Eye (tissue), 1 donor: Measurements from ENCODE around the gene CAPN10.

Experiments
- DNase-seq: peaks from one replicate; pipeline ENCODE4 v3.0.0-alpha.2; 2015

Gene CAPN10

DNA sequence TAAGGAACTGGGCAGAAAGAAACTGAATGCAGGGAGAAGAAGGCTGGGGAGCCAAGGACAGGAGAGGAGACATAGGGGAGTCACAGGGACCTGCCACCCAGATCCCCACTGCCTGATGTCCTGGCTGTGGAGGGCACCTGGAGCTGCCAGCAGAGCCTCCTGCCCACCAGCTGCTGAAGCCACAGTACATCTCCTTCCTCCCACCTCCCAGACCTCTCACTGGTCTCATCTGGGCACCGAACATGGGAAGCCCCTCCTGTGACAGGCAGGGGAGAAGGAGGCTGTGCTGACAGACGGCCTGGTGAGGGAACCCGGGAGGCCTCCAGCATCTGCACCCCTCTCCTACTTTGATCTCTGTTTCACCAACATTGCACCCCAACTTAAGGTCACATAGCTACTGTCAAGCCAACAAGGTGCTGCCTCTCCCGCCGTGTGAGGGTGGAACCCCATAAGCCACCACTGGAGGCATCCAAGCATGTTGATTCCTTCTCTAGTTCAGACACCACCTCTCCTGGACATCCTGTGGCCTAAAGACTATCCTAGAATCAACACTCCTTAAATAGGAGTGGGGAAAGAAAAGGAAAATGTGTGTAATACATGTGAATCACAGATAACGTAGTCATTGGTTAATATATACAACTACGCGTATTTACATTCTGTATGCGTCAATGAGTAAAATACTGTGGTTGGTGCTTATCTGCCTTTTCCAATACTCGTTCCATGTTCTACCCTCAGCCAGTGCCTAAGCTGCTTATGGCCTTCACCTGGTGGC, 21.8 kb upstream of the CAPN10 start:
- DNase-seq, result no peak

DNA sequence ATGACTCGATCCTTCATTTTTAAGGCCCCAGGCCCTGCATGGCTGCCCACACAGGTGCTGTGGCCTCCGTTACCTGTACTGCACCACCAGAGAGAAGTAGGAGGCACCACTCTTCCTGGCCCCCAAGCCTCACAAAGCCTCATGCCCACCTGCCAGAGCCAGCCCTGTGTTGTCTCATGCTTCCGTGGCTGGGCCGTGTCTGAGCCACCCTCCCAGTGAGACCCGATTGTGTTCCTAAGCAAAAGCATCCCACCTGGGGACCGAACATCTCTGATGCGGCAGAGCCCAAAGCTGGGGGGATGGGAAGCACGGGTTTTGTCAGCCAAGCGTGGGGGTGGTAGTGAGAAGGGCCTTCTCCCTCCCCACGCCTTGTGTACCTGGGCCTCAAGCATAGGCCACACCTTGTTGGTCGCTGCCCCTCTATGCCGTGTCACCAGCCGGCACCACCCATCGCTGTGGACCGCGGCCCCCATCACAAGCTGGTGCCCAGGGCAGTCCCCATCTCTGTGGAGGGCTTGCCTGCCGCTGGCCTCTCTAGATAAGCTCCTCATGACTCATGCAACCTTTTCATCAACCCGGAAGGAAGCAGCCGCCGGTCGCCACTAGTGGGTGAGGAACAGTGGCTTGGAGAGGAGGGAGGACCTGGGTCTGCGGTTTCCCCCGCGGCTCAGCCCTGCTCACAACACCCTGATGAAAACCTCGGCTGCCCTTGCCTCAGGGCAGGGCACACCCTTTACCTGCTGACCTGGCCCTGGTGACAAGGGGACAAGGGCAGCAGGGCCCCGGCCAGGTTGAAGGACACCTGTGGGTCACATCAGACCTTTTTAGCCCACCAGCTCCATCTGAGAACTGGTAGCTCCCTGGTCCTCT, 21.0 kb upstream of the CAPN10 start:
- DNase-seq, result no peak

DNA sequence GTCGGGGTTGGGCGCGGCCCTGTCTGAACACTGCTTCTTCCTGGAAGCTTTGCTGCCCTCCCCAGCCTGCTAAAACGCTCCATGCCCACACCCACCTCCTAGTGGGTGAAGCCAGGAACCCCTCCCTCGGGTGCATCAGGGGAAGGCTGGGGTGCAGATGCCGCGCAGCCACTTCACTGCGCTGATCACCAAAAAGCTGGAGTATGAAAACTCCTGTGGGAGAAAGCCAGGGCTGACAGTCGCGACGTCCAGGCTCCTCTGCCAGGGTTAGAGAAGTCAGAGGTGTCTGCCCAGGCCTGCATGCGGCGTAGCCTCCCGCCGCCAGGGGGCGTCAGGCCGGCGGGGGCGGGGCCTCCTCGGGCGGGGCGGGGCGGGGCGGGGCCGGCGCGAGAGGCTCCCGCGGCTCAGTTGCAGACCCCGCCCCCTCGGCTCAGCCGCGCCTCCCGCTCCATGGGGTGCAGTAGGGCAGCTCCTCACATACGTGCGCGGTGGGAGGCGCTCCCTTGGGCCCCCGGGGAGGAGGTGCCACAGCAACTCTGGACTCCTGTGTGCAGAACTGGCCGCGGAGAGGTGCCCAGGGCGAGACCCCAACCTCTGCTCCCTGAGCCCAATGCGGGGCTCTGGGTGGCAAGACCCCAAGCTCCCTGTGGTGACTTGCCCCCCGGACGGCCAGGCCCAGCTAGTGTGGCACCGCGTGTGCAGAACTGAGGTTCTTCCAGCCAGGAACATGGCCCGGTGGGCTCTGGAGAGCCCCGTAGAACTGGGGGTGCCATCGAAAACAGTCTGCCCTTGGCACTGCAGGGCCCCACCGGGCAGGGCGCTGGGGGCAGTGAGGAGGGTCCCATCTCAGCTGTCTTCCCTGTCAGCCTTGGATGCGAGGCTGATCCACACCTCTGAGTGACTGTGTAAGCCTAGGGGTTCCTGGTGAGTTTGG, 20.1 kb upstream of the CAPN10 start:
- DNase-seq, result peak; percentile 87

DNA sequence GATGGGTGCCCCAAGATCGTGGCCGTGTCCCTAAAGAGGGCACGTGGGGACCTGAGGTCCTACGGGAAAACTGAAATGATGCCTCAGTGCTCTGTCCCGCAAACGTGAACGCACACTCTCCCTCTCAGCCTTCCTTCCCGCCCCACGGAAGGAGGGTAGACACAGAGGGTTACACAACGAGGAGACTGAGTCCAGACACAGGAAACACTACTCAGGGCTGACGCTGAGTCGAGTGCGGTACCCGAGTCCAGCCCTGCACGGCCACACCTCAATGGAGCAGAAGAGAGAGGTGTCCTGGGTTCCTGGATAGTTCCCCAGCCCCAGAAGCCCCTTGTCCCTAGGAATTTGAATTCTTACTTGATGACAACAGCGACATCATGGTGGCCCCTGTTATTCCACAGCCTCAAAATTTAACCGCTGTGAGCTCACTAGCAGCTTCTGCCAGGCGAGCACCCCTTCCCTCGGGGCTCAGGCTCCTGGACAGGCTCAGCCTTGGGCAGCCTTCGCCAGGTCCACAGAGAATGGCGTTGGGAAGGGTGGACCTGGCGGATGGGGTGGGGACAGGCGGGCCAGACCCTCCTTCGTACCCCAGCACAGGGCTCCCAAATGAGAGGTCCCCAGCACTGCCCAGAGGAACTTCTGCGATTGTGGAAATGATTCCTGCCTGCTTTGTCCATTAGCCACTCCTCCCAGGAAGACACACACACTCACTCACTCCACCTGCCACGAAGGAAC, 19.2 kb upstream of the CAPN10 start:
- no peak for DNase-seq

DNA sequence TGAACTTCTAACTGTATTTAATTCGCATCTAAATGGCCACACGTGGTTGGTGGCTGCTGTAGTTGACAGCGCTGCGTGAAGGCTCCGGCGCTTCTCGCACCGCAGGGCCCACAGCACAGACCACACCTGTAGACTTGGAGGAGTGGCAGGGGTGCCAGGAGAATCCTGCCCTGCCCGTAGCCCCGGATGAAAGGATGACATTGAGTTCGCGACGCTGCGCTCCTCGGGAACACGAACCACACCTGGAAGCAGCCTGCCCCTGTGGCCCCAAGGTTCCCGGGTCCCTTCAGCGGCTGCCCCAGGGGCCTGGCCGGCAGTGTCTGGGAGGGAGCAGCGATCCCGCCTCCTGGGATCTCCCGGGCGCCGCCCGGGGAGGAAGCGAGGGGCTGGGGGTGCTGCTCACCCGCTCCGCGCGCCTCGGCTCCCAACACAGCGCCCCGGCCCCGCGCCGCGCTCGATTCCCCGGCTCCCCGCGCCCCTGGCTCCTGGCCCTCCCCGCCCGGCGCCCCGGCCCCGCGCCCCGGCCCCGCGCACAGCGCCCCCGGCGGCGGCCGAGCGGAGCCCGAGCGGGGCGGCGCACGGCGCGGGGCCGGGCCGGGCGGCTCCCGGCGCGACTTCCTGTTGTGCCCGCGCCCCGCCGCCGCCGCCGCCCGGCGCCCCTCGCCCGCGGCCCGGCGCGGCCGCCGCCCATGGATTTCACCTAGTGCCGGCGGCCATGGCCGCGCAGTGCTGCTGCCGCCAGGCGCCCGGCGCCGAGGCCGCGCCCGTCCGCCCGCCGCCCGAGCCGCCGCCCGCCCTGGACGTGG, 18.5 kb upstream of the CAPN10 start, which contains the start of gene RNPEPL1:
Gene RNPEPL1, plus strand, starts transcription at position 613 of the 806 bp plus-strand sequence. Its CDS starts 103 bp downstream, at position 716.
- DNase-seq, result peak; percentile 65

DNA sequence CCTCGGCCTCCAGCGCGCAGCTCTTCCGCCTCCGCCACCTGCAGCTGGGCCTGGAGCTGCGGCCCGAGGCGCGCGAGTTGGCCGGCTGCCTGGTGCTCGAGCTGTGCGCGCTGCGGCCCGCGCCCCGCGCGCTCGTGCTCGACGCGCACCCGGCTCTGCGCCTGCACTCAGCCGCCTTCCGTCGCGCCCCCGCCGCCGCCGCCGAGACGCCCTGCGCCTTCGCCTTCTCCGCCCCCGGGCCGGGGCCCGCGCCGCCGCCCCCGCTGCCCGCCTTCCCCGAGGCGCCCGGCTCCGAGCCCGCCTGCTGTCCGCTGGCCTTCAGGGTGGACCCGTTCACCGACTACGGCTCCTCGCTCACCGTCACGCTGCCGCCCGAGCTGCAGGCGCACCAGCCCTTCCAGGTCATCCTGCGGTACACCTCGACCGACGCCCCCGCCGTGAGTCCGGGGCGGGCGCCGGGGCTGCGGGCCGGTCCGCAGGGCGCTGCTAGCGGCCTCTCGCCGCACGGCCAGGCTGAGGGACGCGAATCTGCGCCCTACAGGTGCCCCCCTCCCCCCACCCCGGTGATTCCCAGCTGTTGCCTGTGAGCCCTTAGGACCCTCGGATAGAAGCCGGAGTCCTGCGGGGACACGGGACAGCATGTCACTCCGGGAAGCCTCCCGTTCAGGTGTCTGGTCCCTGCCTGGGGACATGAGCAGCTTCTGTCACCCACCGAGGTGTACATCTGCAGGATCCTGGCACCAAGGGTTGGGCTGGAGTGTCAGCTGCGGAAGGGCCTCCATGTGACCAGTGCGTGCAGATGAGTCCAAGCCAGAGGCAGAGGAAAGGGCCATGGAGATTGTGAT, 17.6 kb upstream of the CAPN10 start:
- DNase-seq, result peak; percentile 72

DNA sequence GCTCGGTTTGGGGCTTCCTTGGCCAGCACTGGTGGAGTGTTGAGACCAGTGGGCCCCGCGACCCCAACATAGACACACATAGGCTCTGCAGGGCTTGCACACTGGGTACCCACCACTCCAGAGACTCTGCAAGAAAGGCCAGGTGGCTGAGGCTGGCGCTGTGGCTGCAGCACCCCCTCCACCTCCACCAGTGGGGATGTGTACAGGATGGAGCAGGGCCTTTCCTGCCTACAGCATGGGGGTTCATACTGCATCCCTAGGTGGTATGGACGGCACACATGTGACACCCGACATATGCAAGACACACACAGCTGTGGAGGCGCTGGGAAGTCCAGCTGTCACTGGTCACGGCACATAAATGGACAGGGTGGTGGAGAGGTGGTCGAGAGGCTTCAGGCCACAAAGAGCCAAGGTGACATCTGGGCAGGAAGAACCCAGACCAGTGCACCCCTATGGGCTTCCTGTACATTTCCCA, 17.0 kb upstream of the CAPN10 start:
- no peak for DNase-seq

DNA sequence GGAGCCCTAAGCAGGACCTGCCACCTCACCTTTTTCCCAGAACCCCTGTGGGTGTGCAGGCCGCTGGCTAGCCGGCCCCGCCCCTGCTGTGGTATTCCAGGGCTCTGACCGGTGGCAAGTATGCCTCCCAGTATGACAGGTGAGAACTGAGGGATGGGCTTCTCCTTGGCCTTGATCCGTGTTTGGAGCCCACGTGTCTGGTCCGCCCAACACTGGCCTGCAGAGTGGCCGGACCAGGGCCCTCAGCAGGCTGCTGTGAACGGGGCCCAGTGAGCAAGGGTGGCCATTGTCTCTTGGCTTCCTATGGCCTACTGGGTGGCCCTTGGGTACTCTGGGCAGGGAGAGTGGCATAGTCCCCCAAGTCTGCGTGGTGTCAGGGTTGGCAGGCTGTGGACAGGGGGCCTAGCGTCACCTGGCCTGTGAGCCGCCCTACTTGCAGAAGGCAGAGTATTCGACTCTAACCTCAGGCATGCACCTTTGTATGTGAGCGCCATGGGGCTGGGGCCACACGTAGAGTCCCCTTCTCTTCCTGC, 16.5 kb upstream of the CAPN10 start:
- no peak for DNase-seq

DNA sequence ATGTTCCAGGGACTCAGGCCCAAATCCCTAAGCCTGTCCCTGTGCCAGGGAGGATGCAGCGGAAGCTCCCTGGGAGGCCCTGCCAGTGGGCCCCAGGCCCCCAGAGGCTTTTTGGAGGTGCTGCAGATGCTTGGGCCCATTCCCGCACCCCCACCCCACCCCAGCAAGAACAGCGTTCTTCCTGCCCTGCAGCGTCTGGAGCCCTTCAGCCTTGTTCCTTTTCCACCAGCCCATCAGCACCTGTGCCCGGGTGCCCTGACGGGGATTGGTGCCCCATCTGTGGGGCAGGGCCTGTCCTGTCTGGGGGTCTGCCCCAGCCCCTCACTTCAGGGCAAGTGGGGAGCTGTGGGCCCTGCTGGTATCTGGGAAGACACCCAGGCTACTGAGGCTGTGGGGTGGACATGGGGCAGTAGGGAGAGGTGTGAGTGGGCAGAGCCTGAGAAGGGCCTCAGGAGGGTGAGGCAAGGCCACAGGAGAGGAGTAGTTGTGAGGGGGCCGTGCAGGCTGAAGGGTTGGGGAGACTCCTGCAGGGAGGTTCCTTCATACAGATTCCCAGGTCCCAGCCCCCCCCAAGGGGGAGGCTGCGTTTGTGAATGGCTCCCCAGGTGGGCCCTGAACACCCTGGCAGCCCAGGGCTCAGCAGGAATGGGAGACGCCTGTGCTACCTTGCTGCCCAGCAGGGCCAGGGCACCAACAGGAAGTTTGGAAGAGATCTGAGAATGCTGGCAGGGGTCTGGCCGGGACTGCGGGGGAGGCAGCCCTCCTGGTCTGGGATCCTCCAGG, 15.8 kb upstream of the CAPN10 start:
- DNase-seq, result no peak

DNA sequence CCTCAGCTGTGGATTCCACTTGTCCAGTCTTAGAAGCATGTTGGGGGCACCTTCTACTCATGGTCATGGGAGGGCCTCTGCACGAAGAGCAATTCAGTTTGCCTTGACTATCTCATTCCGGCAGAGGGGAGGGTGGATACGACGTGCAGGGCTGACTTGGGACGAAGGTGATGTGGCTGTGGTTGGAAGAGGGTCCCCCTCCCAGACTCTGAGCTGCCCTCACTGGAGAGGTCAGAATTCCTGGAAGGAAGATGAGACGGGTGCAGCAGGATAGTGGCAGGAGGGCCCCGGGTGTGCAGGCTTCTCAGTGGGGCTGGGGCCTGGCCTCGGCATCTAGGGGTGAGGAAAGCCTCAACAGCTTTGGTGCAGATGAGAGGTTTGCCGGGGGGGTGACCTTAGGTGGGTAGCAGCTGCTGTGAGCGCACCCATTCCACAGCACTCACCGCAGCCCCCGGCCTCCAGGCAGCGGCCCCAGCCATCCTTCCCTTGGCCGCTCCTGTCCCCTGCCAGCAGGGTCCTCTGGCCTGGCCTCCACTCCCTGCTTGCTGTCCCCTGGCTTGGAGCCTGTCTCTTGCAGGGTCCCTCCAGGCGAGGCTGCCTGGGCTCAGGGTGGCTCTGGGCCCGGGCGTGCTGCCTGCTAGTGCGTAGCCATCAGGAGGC, 15.1 kb upstream of the CAPN10 start:
- no peak for DNase-seq

DNA sequence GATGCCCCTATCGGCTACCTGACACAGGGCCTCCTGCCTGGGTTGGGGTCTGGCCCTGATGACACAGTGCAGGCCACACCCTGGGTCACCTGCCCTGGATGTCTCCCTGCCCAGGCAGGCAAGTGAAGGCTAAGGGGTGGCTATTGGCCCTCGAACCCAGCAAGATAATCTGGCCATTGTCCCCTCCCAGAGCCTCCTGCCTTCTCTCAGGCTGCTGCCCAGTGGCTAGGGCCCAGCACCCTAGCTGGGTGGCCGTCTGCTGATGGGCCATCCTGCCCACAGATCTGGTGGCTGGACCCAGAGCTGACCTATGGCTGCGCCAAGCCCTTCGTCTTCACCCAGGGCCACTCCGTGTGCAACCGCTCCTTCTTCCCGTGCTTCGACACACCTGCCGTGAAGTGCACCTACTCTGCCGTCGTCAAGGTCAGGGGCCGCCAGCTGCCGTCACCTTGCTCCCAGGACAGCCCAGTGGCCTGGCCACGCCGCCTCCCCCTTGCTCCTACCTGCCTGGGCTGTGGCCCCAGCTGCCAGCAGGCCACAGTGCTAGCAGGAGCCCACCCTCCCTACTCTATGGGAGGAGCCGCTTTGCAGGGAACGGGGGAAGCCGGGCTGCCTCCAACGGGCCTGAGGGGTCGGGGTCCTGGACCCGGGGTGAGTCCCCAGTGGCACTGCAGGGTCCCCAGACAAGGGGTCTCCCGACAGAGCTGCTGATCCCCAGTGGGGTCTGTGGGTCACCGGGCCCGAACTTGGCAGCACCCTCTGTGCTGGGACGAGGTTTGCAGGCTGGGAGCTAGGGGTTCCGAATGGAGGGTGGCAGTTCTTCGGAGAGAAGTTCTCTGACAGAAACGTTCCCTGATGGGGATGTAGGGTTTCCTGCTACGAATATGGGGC, 14.1 kb upstream of the CAPN10 start:
- DNase-seq, result no peak

DNA sequence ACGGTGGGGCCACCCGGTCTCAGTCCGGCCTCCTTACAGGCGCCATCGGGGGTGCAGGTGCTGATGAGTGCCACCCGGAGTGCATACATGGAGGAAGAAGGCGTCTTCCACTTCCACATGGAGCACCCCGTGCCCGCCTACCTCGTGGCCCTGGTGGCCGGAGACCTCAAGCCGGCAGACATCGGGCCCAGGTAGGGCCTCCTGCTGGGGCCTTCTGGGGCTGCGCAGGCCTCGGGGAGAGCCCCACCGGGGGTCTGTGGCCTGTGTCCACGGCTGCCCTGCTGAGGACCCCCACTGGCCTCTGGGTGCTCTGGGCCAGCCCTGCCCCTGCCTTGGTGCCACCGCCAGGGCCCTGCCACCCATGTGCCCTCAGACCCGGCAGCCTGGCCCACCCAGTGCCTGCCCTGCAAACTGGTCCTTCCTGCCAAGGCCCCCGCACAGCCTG, 13.4 kb upstream of the CAPN10 start:
- DNase-seq, result no peak

DNA sequence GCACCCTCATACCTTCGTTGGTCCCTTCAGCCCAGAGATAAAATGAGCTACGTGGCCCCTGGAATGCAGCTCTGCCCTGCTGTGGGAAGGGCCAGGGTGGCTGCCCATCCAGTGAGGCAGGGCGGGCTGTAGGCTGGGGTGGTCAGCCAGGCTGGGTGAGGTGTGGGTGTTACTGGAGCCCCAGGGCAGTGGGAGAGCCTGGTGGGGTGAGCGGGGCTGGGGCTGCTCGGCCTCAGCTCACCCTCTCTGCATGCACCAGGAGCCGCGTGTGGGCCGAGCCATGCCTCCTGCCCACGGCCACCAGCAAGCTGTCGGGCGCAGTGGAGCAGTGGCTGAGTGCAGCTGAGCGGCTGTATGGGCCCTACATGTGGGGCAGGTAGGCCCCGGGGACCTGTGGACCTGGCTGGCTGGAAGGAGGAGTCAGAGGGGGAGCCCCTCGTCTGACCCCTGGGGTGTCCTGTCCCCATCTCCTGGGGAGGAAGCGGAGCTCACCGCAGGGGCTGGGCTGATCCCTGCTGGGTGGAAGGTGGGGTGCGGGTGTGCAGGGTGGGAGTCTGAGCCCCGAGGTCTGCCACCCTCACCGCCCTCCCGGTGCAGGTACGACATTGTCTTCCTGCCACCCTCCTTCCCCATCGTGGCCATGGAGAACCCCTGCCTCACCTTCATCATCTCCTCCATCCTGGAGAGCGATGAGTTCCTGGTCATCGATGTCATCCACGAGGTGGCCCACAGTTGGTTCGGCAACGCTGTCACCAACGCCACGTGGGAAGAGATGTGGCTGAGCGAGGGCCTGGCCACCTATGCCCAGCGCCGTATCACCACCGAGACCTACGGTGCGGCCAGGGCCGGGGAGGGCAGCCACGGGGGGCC, 12.8 kb upstream of the CAPN10 start:
- DNase-seq, result no peak

DNA sequence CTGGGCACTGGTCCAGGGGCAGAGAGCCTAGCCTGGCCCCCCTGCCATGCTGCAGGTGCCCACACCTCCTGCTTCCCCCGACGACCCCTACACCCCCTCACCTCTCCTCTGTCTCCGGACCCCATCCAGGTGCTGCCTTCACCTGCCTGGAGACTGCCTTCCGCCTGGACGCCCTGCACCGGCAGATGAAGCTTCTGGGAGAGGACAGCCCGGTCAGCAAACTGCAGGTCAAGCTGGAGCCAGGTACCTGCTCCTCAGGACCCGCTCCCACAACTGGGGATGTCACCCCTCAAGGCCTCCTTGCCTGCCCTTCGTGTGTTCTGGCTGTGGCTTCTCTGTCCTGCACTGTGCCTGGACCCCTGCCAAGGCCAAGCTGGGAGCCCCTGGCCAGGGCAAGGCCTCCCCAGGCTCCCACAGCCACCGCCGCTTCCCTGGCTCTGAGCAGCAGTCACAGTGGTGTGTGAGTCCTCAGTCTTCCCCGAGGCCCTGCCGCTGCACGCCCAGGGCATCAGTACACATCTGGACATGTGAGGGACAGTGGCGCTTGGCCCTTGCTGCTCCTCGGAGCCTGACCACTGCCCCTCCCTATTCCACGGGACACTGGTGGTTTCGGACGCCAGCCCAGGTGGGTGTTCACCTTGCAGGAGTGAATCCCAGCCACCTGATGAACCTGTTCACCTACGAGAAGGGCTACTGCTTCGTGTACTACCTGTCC, 12.0 kb upstream of the CAPN10 start:
- no peak for DNase-seq
